ENCODE data around the gene PLA2G2E.
"Not testable (repeated sequence)": the region's sequence is repeated elsewhere in the genome, so short reads cannot be mapped to it uniquely, and the experiment has no call there.

Gene PLA2G2E

GRCh38 chr1:19923137-19923952 is at the start of gene PLA2G2E:
Gene PLA2G2E (minus strand): TSS chr1:19923617. CDS start chr1:19923559, 58 bp downstream.
- no peak for DNase-seq

- DNase-seq, result no peak
Observed at GRCh38 chr1:19971664-19972063, 48.2 kb upstream of the PLA2G2E start.

- DNase-seq, result no peak
Observed at GRCh38 chr1:19969898-19970660, 46.7 kb upstream of the PLA2G2E start.

GRCh38 chr1:19967808-19968207 is 44.4 kb upstream of the PLA2G2E start:
- no peak for DNase-seq

- DNase-seq, result no peak
Observed at GRCh38 chr1:19964542-19964941, 41.1 kb upstream of the PLA2G2E start.

GRCh38 chr1:19963636-19964035 is 40.2 kb upstream of the PLA2G2E start:
- DNase-seq, result no peak

- DNase-seq, result no peak
Observed at GRCh38 chr1:19960591-19960990, 37.2 kb upstream of the PLA2G2E start.

GRCh38 chr1:19957779-19958178 is 34.4 kb upstream of the PLA2G2E start:
- DNase-seq, result no peak

- no peak for DNase-seq
Observed at GRCh38 chr1:19955534-19956170, 32.2 kb upstream of the PLA2G2E start.

- DNase-seq, result no peak
Observed at GRCh38 chr1:19954059-19954458, 30.6 kb upstream of the PLA2G2E start.

- no peak for DNase-seq
Observed at GRCh38 chr1:19949016-19949415, 25.6 kb upstream of the PLA2G2E start.

GRCh38 chr1:19946971-19947370 is 23.6 kb upstream of the PLA2G2E start:
- no peak for DNase-seq

GRCh38 chr1:19946331-19946751 is 22.9 kb upstream of the PLA2G2E start:
- DNase-seq, result no peak

- no peak for DNase-seq
Observed at GRCh38 chr1:19945914-19946313, 22.5 kb upstream of the PLA2G2E start.

GRCh38 chr1:19942657-19943056 is 19.2 kb upstream of the PLA2G2E start:
- no peak for DNase-seq

GRCh38 chr1:19942088-19942487 is 18.7 kb upstream of the PLA2G2E start:
- no peak for DNase-seq

GRCh38 chr1:19941206-19941568 is 17.8 kb upstream of the PLA2G2E start:
- DNase-seq, result no peak

GRCh38 chr1:19940486-19941205 is 17.2 kb upstream of the PLA2G2E start:
- DNase-seq, result no peak

GRCh38 chr1:19938472-19938871 is 15.1 kb upstream of the PLA2G2E start:
- no peak for DNase-seq

GRCh38 chr1:19936061-19936750 is 12.8 kb upstream of the PLA2G2E start:
- DNase-seq, result no peak

GRCh38 chr1:19934336-19934735 is 10.9 kb upstream of the PLA2G2E start:
- no peak for DNase-seq

GRCh38 chr1:19932866-19933265 is 9.4 kb upstream of the PLA2G2E start:
- DNase-seq, result no peak

- not testable (repeated sequence) for DNase-seq
Observed at GRCh38 chr1:19927130-19927421, 3.7 kb upstream of the PLA2G2E start.

Measured in activated CD4-positive, alpha-beta T cell treated with anti-CD3 and anti-CD28 coated beads, Interleukin-10, Interleukin-2, amounts not matched to agents 100 ng/mL and 50 ng/mL, durations not matched to agents 16 hours and 8 hours (primary cell).